KMS-11 (cell line): ENCODE data around the gene SCN9A.

Experiments
- H2AFZ ChIP-seq: fragments of 200-600 bp; sonication (generic); 2 replicates; pipeline ENCODE4 v1.6.1; 2016; ENCODE audit warnings: antibody characterized with exemption, mixed run types, low read depth
- H3K27ac ChIP-seq: fragments of 200-600 bp; sonication (generic); 2 replicates; pipeline ENCODE4 v1.6.1; 2016; ENCODE audit warnings: mild to moderate bottlenecking, mixed run types
- H3K27me3 ChIP-seq: fragments of 200-600 bp; sonication (generic); 2 replicates; pipeline ENCODE4 v1.6.1; 2017; ENCODE audit warnings: mild to moderate bottlenecking, low read depth, mixed run types, moderate library complexity; ENCODE audit not compliant: insufficient read depth
- H3K36me3 ChIP-seq: fragments of 200-600 bp; sonication (generic); 2 replicates; pipeline ENCODE4 v1.6.1; 2017; ENCODE audit warnings: mild to moderate bottlenecking, mixed run types; ENCODE audit not compliant: insufficient read depth
- H3K4me1 ChIP-seq: fragments of 200-600 bp; sonication (generic); 2 replicates; pipeline ENCODE4 v1.6.1; 2016; ENCODE audit warnings: mild to moderate bottlenecking, low read depth, mixed run types; ENCODE audit not compliant: poor library complexity, severe bottlenecking
- H3K4me2 ChIP-seq: fragments of 200-600 bp; sonication (generic); 2 replicates; pipeline ENCODE4 v1.7.0; 2016; ENCODE audit warnings: mild to moderate bottlenecking, mixed run types
- H3K4me3 ChIP-seq: fragments of 200-600 bp; sonication (generic); IDR thresholded peaks from 2 replicates; pipeline ENCODE4 v1.6.1; 2017; ENCODE audit warnings: low read depth, low read length, mixed read lengths; ENCODE audit not compliant: insufficient read depth
- H3K79me2 ChIP-seq: fragments of 200-600 bp; sonication (generic); 2 replicates; pipeline ENCODE4 v1.6.1; 2016; ENCODE audit warnings: low read depth, mixed run types; ENCODE audit not compliant: insufficient read depth
- H3K9ac ChIP-seq: fragments of 200-600 bp; sonication (generic); 2 replicates; pipeline ENCODE4 v1.6.1; 2016; ENCODE audit warnings: mild to moderate bottlenecking, mixed run types
- H4K20me1 ChIP-seq: fragments of 200-600 bp; sonication (generic); 2 replicates; pipeline ENCODE4 v1.6.1; 2016; ENCODE audit warnings: mild to moderate bottlenecking, mixed run types; ENCODE audit not compliant: insufficient read depth
- CTCF ChIP-seq: fragments of 200-600 bp; sonication (generic); conservative IDR thresholded peaks from 2 replicates; pipeline ENCODE4 v1.6.1; 2017; ENCODE audit warnings: low read depth, mild to moderate bottlenecking, antibody characterized with exemption, low read length, moderate library complexity, mixed read lengths

Gene SCN9A

GRCh38 chr2:166304656-166305055 lies 71.1 kb downstream of the SCN9A start:
- no peak overlapping the region for H3K4me3 ChIP-seq
- H3K79me2 ChIP-seq, result no peaks in the 10 kb centered on the region
- TF ChIP-seq CTCF, result no peak

GRCh38 chr2:166302036-166302435 lies 73.7 kb downstream of the SCN9A start:
- Histone ChIP-seq H3K9ac (no peak overlapping the region), H3K4me2 (no peak overlapping the region), H2AFZ (no peak overlapping the region), H3K4me1 (no peaks in the 10 kb centered on the region), H3K27ac (no peak overlapping the region), H3K36me3 (no peaks in the 10 kb centered on the region), H3K4me3 (no peak overlapping the region), H4K20me1 (no peaks in the 10 kb centered on the region), H3K79me2 (no peaks in the 10 kb centered on the region), H3K27me3 (no peaks in the 10 kb centered on the region)
- TF ChIP-seq CTCF, result no peak

More at GRCh38 chr2:166304656-166305055, 71.1 kb downstream of the SCN9A start:
- H3K4me2 ChIP-seq, result no peak overlapping the region
- no peak overlapping the region for H2AFZ ChIP-seq
- H3K36me3 ChIP-seq, result no peaks in the 10 kb centered on the region
- H3K27me3 ChIP-seq, result no peaks in the 10 kb centered on the region
- H4K20me1 ChIP-seq, result no peaks in the 10 kb centered on the region
- no peak overlapping the region for H3K9ac ChIP-seq
- H3K27ac ChIP-seq, result no peak overlapping the region
- no peaks in the 10 kb centered on the region for H3K4me1 ChIP-seq

GRCh38 chr2:166297951-166298350 lies 77.8 kb downstream of the SCN9A start:
- H3K4me3 ChIP-seq, result no peak overlapping the region
- H3K4me2 ChIP-seq, result no peak overlapping the region
- no peaks in the 10 kb centered on the region for H4K20me1 ChIP-seq
- no peaks in the 10 kb centered on the region for H3K79me2 ChIP-seq
- H3K27ac ChIP-seq, result no peak overlapping the region
- no peak overlapping the region for H2AFZ ChIP-seq
- no peaks in the 10 kb centered on the region for H3K27me3 ChIP-seq
- TF ChIP-seq CTCF, result no peak
- H3K4me1 ChIP-seq, result no peaks in the 10 kb centered on the region
- H3K9ac ChIP-seq, result no peak overlapping the region
- no peaks in the 10 kb centered on the region for H3K36me3 ChIP-seq

GRCh38 chr2:166293984-166294383 lies 81.8 kb downstream of the SCN9A start:
- H3K27ac ChIP-seq, result no peak overlapping the region
- no peaks in the 10 kb centered on the region for H3K36me3 ChIP-seq
- H3K4me1 ChIP-seq, result no peaks in the 10 kb centered on the region
- no peak overlapping the region for H3K9ac ChIP-seq
- no peaks in the 10 kb centered on the region for H4K20me1 ChIP-seq
- no peaks in the 10 kb centered on the region for H3K27me3 ChIP-seq
- no peaks in the 10 kb centered on the region for H3K79me2 ChIP-seq
- TF ChIP-seq CTCF, result no peak
- no peak overlapping the region for H2AFZ ChIP-seq
- no peak overlapping the region for H3K4me3 ChIP-seq
- H3K4me2 ChIP-seq, result no peak overlapping the region

GRCh38 chr2:166285215-166285614 lies 90.5 kb downstream of the SCN9A start:
- Histone ChIP-seq H3K4me1 (no peaks in the 10 kb centered on the region), H3K27ac (no peak overlapping the region), H2AFZ (no peak overlapping the region), H3K79me2 (no peaks in the 10 kb centered on the region), H3K4me2 (no peak overlapping the region), H3K27me3 (no peaks in the 10 kb centered on the region), H3K4me3 (no peak overlapping the region), H3K36me3 (no peaks in the 10 kb centered on the region), H4K20me1 (no peaks in the 10 kb centered on the region), H3K9ac (no peak overlapping the region)
- TF ChIP-seq CTCF, result no peak
